HG03175 (cell line): ENCODE data around the gene C19orf47.

Source experiments
- ATAC-seq: cut with Tn5 transposase; IDR thresholded peaks from one replicate; pipeline ENCODE4 v1.9.1; 2021; ENCODE audit warnings: mild to moderate bottlenecking, moderate library complexity; ENCODE audit not compliant: unreplicated experiment

Gene C19orf47

GRCh38 chr19:40284251-40284500 lies 64.0 kb downstream of the C19orf47 start:
- no peak for ATAC-seq

- no peak for ATAC-seq
These were observed 64.6 kb downstream of the C19orf47 start for GRCh38 chr19:40283414-40284250.

- ATAC-seq, result no peak
These were observed 65.3 kb downstream of the C19orf47 start for GRCh38 chr19:40282920-40283319.

GRCh38 chr19:40282209-40282580 lies 66.0 kb downstream of the C19orf47 start:
- ATAC-seq, result no peak

GRCh38 chr19:40281381-40282208 lies 66.6 kb downstream of the C19orf47 start:
- ATAC-seq, result no peak

- ATAC-seq, result no peak
These were observed 67.5 kb downstream of the C19orf47 start for GRCh38 chr19:40280608-40281221.

- peak; percentile 45 for ATAC-seq
These were observed 68.2 kb downstream of the C19orf47 start for GRCh38 chr19:40279761-40280607.

- no peak for ATAC-seq
These were observed 69.1 kb downstream of the C19orf47 start for GRCh38 chr19:40279120-40279551.

- no peak for ATAC-seq
These were observed 69.7 kb downstream of the C19orf47 start for GRCh38 chr19:40278361-40279035.

- ATAC-seq, result no peak
These were observed 70.7 kb downstream of the C19orf47 start for GRCh38 chr19:40277356-40278059.

GRCh38 chr19:40274585-40275544 lies 73.3 kb downstream of the C19orf47 start:
- no peak for ATAC-seq

GRCh38 chr19:40273469-40274360 lies 74.5 kb downstream of the C19orf47 start:
- ATAC-seq, result no peak

GRCh38 chr19:40272261-40272660 lies 75.9 kb downstream of the C19orf47 start:
- ATAC-seq, result no peak

GRCh38 chr19:40271706-40272105 lies 76.5 kb downstream of the C19orf47 start:
- ATAC-seq, result no peak

- ATAC-seq, result no peak
These were observed 77.7 kb downstream of the C19orf47 start for GRCh38 chr19:40270362-40271089.
